ENCODE measurements around the gene TAPT1. TPM values are rescaled to one million over a fixed set of nuclear protein-coding genes. Genes with fewer than 3 reads are reported as not detected.
A peak's percentile ranks its signal among the peaks of the same experiment; 100 is the strongest.
"Not testable (repeated sequence)": the region's sequence is repeated elsewhere in the genome, so short reads cannot be mapped to it uniquely, and the experiment has no call there.

TAPT1 gene
- total and polyA plus RNA-seq, 7 experiments from 2014 or later, result 28.8 to 82.5 (median 58.4) TPM

- intact Hi-C loops (cut with micrococcal nuclease), result no loop called here
- peak overlapping the region in 1 of 9 donors; percentile 40 for H3K27ac Mint-ChIP-seq
- DNase-seq (no peak), ATAC-seq (no peak)
- Histone ChIP-seq H3K27me3 (ENCODE audit: control insufficient read depth in 2 of 2, insufficient read depth in 2 of 2, low read length in 2 of 2) (no peaks in the 10 kb centered on the region), H3K4me3 (ENCODE audit: low read length) (no peak overlapping the region), H3K4me1 (ENCODE audit: control insufficient read depth in 2 of 2, insufficient read depth in 2 of 2, low read length in 2 of 2) (no peaks in the 10 kb centered on the region), H3K9me3 (ENCODE audit: control insufficient read depth in 2 of 3, low read length in 3 of 3) (no peaks in the 10 kb centered on the region), H3K36me3 (ENCODE audit: control insufficient read depth in 2 of 3, insufficient read depth in 3 of 3, low read length in 3 of 3) (peaks cover 0 to 6% (median 0%) of the 10 kb centered on the region in 3 experiments), H3K27ac (ENCODE audit: low read depth, low read length) (no peak overlapping the region)
- CTCF ChIA-PET, result no interaction called here
- H3K36me3 Mint-ChIP-seq, result peaks cover 5 to 14% (median 11%) of the 10 kb centered on the region in 5 donors
- peaks cover 0 to 14% (median 0%) of the 10 kb centered on the region in 7 donors for H3K4me1 Mint-ChIP-seq
- no peak overlapping the region for H3K4me3 Mint-ChIP-seq
- POLR2A ChIA-PET, result no interaction called here
- no peaks in the 10 kb centered on the region for H3K27me3 Mint-ChIP-seq
- peaks cover 0 to 5% (median 0%) of the 10 kb centered on the region in 11 donors for H3K9me3 Mint-ChIP-seq
Measured at GRCh38 chr4:16157609-16158503, 68.4 kb downstream of the TAPT1 start.

DNA sequence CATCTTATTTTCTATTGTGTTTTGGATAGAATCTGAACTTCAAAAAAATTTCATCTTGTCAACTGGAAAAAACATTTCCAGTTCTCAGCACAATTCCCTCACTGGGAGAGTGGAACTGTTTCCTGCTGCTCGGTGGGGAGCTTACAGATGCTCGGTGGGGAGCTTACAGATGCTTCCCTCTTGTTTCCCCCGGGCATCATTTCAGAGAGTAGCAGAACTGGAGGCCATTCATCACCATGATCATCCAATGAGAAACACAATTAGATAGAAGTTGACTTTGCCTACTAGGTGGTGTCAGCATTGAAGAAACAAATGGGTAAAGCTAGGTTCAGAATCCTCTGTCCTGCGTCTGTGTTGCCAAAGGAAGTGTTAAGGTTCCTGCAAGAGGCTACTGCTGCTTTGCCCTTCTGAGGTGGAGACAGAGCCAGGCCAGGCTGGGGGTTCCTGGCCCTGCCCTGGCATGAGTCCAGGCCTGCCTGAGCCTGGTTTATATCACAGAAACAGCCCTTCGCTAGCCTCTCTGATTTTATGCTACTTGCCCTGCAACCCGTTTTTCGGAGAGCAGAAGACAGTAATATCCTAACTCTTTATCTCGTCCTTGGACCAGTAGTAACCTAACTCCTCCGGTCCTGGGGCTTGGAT, 70.6 kb downstream of the TAPT1 start:
- peak; percentile 16 for ATAC-seq
- no peaks in the 10 kb centered on the region for H3K9me3 ChIP-seq (ENCODE audit: control insufficient read depth in 2 of 3, low read length in 3 of 3)
- no peak overlapping the region for H3K27ac ChIP-seq (ENCODE audit: low read depth, low read length)
- H3K27ac Mint-ChIP-seq, result no peak overlapping the region
- intact Hi-C loops (cut with micrococcal nuclease), result no loop called here
- ChIA-PET POLR2A (no interaction called here), CTCF (interaction anchor here (0.6 kb wide), 1 partner anchor 17 kb away, joined by 5 read pairs; no protein-coding TSS in a partner anchor)
- no peaks in the 10 kb centered on the region for H3K27me3 ChIP-seq (ENCODE audit: control insufficient read depth in 2 of 2, insufficient read depth in 2 of 2, low read length in 2 of 2)
- no peaks in the 10 kb centered on the region for H3K27me3 Mint-ChIP-seq
- no peaks in the 10 kb centered on the region for H3K4me1 ChIP-seq (ENCODE audit: control insufficient read depth in 2 of 2, insufficient read depth in 2 of 2, low read length in 2 of 2)
- H3K9me3 Mint-ChIP-seq, result peaks cover 0 to 5% (median 0%) of the 10 kb centered on the region in 11 donors
- no peak overlapping the region for H3K4me3 Mint-ChIP-seq
- DNase-seq, result no peak
- H3K4me3 ChIP-seq (ENCODE audit: low read length), result no peak overlapping the region
- peaks cover 0 to 3% (median 0%) of the 10 kb centered on the region in 3 experiments for H3K36me3 ChIP-seq (ENCODE audit: control insufficient read depth in 2 of 3, insufficient read depth in 3 of 3, low read length in 3 of 3)
- H3K36me3 Mint-ChIP-seq, result peaks cover 0 to 8% (median 0%) of the 10 kb centered on the region in 5 donors
- H3K4me1 Mint-ChIP-seq, result peaks cover 0 to 5% (median 0%) of the 10 kb centered on the region in 7 donors

GRCh38 chr4:16154451-16154850, 71.8 kb downstream of the TAPT1 start:
- peaks cover 0 to 5% (median 0%) of the 10 kb centered on the region in 7 donors for H3K4me1 Mint-ChIP-seq
- no peak overlapping the region for H3K27ac ChIP-seq (ENCODE audit: low read depth, low read length)
- H3K27me3 Mint-ChIP-seq, result no peaks in the 10 kb centered on the region
- no peaks in the 10 kb centered on the region for H3K4me1 ChIP-seq (ENCODE audit: control insufficient read depth in 2 of 2, insufficient read depth in 2 of 2, low read length in 2 of 2)
- no peaks in the 10 kb centered on the region for H3K27me3 ChIP-seq (ENCODE audit: control insufficient read depth in 2 of 2, insufficient read depth in 2 of 2, low read length in 2 of 2)
- H3K27ac Mint-ChIP-seq, result no peak overlapping the region
- H3K9me3 ChIP-seq (ENCODE audit: control insufficient read depth in 2 of 3, low read length in 3 of 3), result no peaks in the 10 kb centered on the region
- DNase-seq (no peak), ATAC-seq (no peak)
- no peaks in the 10 kb centered on the region for H3K36me3 ChIP-seq (ENCODE audit: control insufficient read depth in 2 of 3, insufficient read depth in 3 of 3, low read length in 3 of 3)
- CTCF ChIA-PET, result no interaction called here
- peaks cover 0 to 5% (median 0%) of the 10 kb centered on the region in 11 donors for H3K9me3 Mint-ChIP-seq
- H3K36me3 Mint-ChIP-seq, result peaks cover 0 to 9% (median 0%) of the 10 kb centered on the region in 5 donors
- H3K4me3 ChIP-seq (ENCODE audit: low read length), result no peak overlapping the region
- POLR2A ChIA-PET, result no interaction called here
- intact Hi-C loops (cut with micrococcal nuclease), result no loop called here
- no peak overlapping the region for H3K4me3 Mint-ChIP-seq

GRCh38 chr4:16150716-16151115, 75.6 kb downstream of the TAPT1 start:
- H3K9me3 ChIP-seq (ENCODE audit: control insufficient read depth in 2 of 3, low read length in 3 of 3), result no peaks in the 10 kb centered on the region
- POLR2A ChIA-PET, result no interaction called here

DNA sequence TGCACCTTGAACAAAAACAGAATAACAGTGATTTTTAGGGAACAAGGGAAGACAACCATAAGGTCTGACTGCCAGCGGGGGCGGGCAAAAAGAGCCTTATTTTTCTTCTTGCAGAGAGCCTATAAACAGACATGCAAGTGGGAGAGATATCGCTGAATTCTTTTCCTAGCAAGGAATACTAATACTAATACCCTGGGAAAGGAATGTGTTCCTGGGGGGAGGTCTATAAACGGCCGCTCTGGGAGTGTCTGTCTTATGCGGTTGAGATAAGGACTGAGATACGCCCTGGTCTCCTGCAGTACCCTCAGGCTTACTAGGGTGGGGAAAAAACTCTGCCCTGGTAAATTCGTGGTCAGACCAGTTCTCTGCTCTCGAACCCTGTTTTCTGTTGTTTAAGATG, 81.4 kb downstream of the TAPT1 start:
- H3K9me3 ChIP-seq (ENCODE audit: control insufficient read depth in 2 of 3, low read length in 3 of 3), result peaks cover 0 to 14% (median 0%) of the 10 kb centered on the region in 3 experiments
- CTCF ChIA-PET; H3K27me3 Mint-ChIP-seq; H3K4me3 ChIP-seq (ENCODE audit: low read length); POLR2A ChIA-PET; intact Hi-C loops (cut with micrococcal nuclease); H3K36me3 ChIP-seq (ENCODE audit: control insufficient read depth in 2 of 3, insufficient read depth in 3 of 3, low read length in 3 of 3); DNase-seq; H3K4me3 Mint-ChIP-seq; H3K4me1 Mint-ChIP-seq; ATAC-seq; H3K4me1 ChIP-seq (ENCODE audit: control insufficient read depth in 2 of 2, insufficient read depth in 2 of 2, low read length in 2 of 2); H3K27ac Mint-ChIP-seq; H3K27ac ChIP-seq (ENCODE audit: low read depth, low read length); H3K27me3 ChIP-seq (ENCODE audit: control insufficient read depth in 2 of 2, insufficient read depth in 2 of 2, low read length in 2 of 2): not testable (repeated sequence)
- peaks cover 0 to 18% (median 4%) of the 10 kb centered on the region in 5 donors for H3K36me3 Mint-ChIP-seq
- peaks cover 8 to 61% (median 24%) of the 10 kb centered on the region in 11 donors for H3K9me3 Mint-ChIP-seq

More at GRCh38 chr4:16150716-16151115, 75.6 kb downstream of the TAPT1 start:
- Mint-ChIP-seq H3K4me3 (no peak overlapping the region), H3K9me3 (peaks cover 0 to 19% (median 5%) of the 10 kb centered on the region in 11 donors), H3K27ac (no peak overlapping the region), H3K36me3 (peaks cover 0 to 11% (median 5%) of the 10 kb centered on the region in 5 donors), H3K27me3 (no peaks in the 10 kb centered on the region), H3K4me1 (no peaks in the 10 kb centered on the region)
- Histone ChIP-seq H3K27ac (ENCODE audit: low read depth, low read length) (no peak overlapping the region), H3K27me3 (ENCODE audit: control insufficient read depth in 2 of 2, insufficient read depth in 2 of 2, low read length in 2 of 2) (no peaks in the 10 kb centered on the region), H3K4me1 (ENCODE audit: control insufficient read depth in 2 of 2, insufficient read depth in 2 of 2, low read length in 2 of 2) (no peaks in the 10 kb centered on the region), H3K4me3 (ENCODE audit: low read length) (no peak overlapping the region), H3K36me3 (ENCODE audit: control insufficient read depth in 2 of 3, insufficient read depth in 3 of 3, low read length in 3 of 3) (no peaks in the 10 kb centered on the region)
- no peak for ATAC-seq
- CTCF ChIA-PET, result no interaction called here
- no peak for DNase-seq
- intact Hi-C loops (cut with micrococcal nuclease), result no loop called here

GRCh38 chr4:16142598-16143310, 83.5 kb downstream of the TAPT1 start:
- H3K9me3 Mint-ChIP-seq, result peaks cover 8 to 61% (median 24%) of the 10 kb centered on the region in 11 donors
- CTCF ChIA-PET, result interaction anchor here (0.6 kb wide), 1 partner anchor 9 kb away, joined by 3 read pairs; no protein-coding TSS in a partner anchor

More at GRCh38 chr4:16142598-16143310, 83.5 kb downstream of the TAPT1 start:
- Histone ChIP-seq H3K4me1 (ENCODE audit: control insufficient read depth in 2 of 2, insufficient read depth in 2 of 2, low read length in 2 of 2) (no peaks in the 10 kb centered on the region), H3K36me3 (ENCODE audit: control insufficient read depth in 2 of 3, insufficient read depth in 3 of 3, low read length in 3 of 3) (no peaks in the 10 kb centered on the region), H3K9me3 (ENCODE audit: control insufficient read depth in 2 of 3, low read length in 3 of 3) (peaks cover 0 to 14% (median 0%) of the 10 kb centered on the region in 3 experiments), H3K4me3 (ENCODE audit: low read length) (no peak overlapping the region), H3K27ac (ENCODE audit: low read depth, low read length) (no peak overlapping the region), H3K27me3 (ENCODE audit: control insufficient read depth in 2 of 2, insufficient read depth in 2 of 2, low read length in 2 of 2) (no peaks in the 10 kb centered on the region)
- Mint-ChIP-seq H3K36me3 (peaks cover 0 to 23% (median 4%) of the 10 kb centered on the region in 5 donors), H3K27ac (no peak overlapping the region), H3K4me1 (no peaks in the 10 kb centered on the region), H3K4me3 (no peak overlapping the region), H3K27me3 (peaks cover 0 to 18% (median 0%) of the 10 kb centered on the region in 5 donors)
- POLR2A ChIA-PET, result no interaction called here
- ATAC-seq (no peak), DNase-seq (no peak)
- intact Hi-C loops (cut with micrococcal nuclease), result no loop called here

Data from naive thymus-derived CD4-positive, alpha-beta T cell (primary cell).